ENCODE results near the gene SOAT2. TPM values are rescaled to one million over a fixed set of nuclear protein-coding genes. Genes with fewer than 3 reads are reported as not detected.

Gene SOAT2
- total RNA-seq, 4 donors from 2014 or later = 0.82 TPM; not detected in 3

DNA sequence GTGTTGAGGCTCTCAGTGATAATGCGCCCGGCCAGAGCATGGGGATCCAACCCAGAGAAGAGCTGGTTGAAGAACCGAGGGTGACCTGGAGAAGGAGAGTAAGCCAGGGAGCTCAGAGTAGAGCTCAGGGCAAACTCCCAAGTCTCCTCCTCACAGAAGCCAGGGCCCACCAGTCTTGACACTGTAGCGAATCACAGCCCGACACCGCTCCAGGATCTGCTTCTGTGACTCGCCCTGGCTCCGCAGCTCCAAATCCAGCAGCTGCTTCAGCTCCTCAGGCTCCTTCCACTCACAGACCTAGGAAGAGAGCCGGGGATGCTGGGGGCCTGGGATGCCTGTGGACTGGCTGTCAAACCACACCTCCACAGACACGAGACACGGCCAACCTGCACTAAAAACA lies 69.1 kb downstream of the SOAT2 start:
- Histone ChIP-seq H3K27ac (peak overlapping the region in 1 of 2 donors; percentile 43), H3K9me3 (no peaks in the 10 kb centered on the region), H3K4me1 (no peaks in the 10 kb centered on the region), H3K27me3 (no peaks in the 10 kb centered on the region), H3K4me3 (no peak overlapping the region), H3K36me3 (no peaks in the 10 kb centered on the region)
- DNase-seq = peak; percentile 51 to 63
- intact Hi-C loops (cut with DNase I; ENCODE audit: low total_unique reads) = no loop called here
- TF ChIP-seq, protein P1, sequence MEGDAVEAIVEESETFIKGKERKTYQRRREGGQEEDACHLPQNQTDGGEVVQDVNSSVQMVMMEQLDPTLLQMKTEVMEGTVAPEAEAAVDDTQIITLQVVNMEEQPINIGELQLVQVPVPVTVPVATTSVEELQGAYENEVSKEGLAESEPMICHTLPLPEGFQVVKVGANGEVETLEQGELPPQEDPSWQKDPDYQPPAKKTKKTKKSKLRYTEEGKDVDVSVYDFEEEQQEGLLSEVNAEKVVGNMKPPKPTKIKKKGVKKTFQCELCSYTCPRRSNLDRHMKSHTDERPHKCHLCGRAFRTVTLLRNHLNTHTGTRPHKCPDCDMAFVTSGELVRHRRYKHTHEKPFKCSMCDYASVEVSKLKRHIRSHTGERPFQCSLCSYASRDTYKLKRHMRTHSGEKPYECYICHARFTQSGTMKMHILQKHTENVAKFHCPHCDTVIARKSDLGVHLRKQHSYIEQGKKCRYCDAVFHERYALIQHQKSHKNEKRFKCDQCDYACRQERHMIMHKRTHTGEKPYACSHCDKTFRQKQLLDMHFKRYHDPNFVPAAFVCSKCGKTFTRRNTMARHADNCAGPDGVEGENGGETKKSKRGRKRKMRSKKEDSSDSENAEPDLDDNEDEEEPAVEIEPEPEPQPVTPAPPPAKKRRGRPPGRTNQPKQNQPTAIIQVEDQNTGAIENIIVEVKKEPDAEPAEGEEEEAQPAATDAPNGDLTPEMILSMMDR (IDR thresholded peaks at IDR 0.05) = no peak
- TF ChIP-seq POLR2A (IDR thresholded peaks at IDR 0.05) = no peak

DNA sequence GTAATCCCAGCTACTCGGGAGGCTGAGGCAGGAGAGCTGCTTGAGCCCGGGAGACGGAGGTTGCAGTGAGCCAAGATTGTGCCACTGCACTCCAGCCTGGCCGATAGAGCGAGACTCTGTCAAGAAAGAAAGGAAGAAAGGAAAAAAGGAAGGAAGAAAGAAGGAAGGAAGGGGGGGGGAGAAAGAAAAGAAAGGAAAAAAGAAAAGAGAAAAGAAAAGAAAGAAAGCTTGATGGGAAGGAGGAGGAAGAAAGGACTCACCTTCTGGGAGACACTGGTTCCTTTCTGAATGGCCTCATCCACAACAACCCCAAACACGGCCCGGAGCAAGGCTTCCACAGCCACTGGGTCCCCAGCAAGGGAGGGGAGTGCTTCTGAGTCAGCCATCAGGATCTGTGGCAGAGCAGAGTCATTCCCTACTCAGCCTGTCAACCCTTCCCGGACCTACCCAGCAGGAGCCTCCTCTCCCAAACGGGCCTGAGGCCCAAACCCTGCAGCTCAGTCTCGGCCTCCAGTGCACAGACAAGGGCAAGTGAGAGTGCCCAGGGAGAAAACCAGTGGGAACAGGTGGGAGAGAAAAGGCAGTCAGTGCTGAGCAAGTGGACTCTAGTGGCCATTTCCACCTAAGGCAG lies 69.9 kb downstream of the SOAT2 start:
- TF ChIP-seq POLR2A (IDR thresholded peaks at IDR 0.05) = no peak
- TF ChIP-seq, protein P1 (IDR thresholded peaks at IDR 0.05) = no peak
- Histone ChIP-seq H3K9me3 (no peaks in the 10 kb centered on the region), H3K27ac (no peak overlapping the region), H3K36me3 (no peaks in the 10 kb centered on the region), H3K27me3 (no peaks in the 10 kb centered on the region), H3K4me3 (no peak overlapping the region), H3K4me1 (no peaks in the 10 kb centered on the region)
- peak in 1 of 2 donors; percentile 10 for DNase-seq
- intact Hi-C loops (cut with DNase I; ENCODE audit: low total_unique reads) = no loop called here

Small RNA genes within 50 kb of the gene (microRNA-seq; reads per million reads assigned to microRNA genes)
- gene MIR6757 (ENCODE audit: borderline microRNAs expressed, borderline replicate concordance) = not detected

Small RNA genes within 50 kb of the gene (small RNA-seq; reads per million reads assigned to genes)
- gene HIGD1AP1 (not detected), gene MIR6757 (not detected), gene RNU6-333P (not detected)

Other genes starting within 250 kb of the SOAT2 start
- 10 to 100 TPM in 3 of 4 donors, 1 to 10 TPM in 1; 9.1 to 46.2 (median 36.5) TPM for gene KRT8, start 198.4 kb upstream of the SOAT2 start, total RNA-seq
- gene KRT18, start 154.4 kb upstream of the SOAT2 start, total RNA-seq = 10 to 100 TPM in 3 of 4 donors, 1 to 10 TPM in 1; 2.6 to 69.2 (median 17.8) TPM
- gene EIF4B, start 97.0 kb upstream of the SOAT2 start, total RNA-seq = 1,000 to 10,000 TPM in 1 of 4 donors, 100 to 1,000 TPM in 3; 388 to 1,076 (median 585) TPM
- 100 to 1,000 TPM in 2 of 4 donors, 10 to 100 TPM in 2; 64.0 to 394 (median 112) TPM for gene TNS2, start 53.4 kb upstream of the SOAT2 start, total RNA-seq
- 10 to 100 TPM; 15.9 to 75.5 (median 28.9) TPM for gene SPRYD3, start 24.1 kb upstream of the SOAT2 start, total RNA-seq
- gene IGFBP6, start 5.8 kb upstream of the SOAT2 start, total RNA-seq = 100 to 1,000 TPM in 3 of 4 donors, 10 to 100 TPM in 1; 48.7 to 762 (median 252) TPM
- 10 to 100 TPM in 2 of 4 donors, 1 to 10 TPM in 2; 7.7 to 55.5 (median 25.9) TPM for gene ZNF740, start 77.2 kb downstream of the SOAT2 start, total RNA-seq
- gene CSAD, start 77.4 kb downstream of the SOAT2 start, total RNA-seq = 10 to 100 TPM in 3 of 4 donors, 1 to 10 TPM in 1; 4.1 to 67.6 (median 42.6) TPM
- 1 to 10 TPM in 3 of 4 donors, not detected in 1; 2.0 to 3.8 (median 2.4) TPM for gene ITGB7, start 103.8 kb downstream of the SOAT2 start, total RNA-seq
- 10 to 100 TPM in 2 of 4 donors, 1 to 10 TPM in 2; 2.6 to 65.6 (median 28.9) TPM for gene RARG, start 128.7 kb downstream of the SOAT2 start, total RNA-seq
- 1 to 10 TPM in 1 of 4 donors, under 1 TPM in 1, not detected in 2; 0.12 to 4.5 TPM for gene ESPL1, start 164.8 kb downstream of the SOAT2 start, total RNA-seq
- gene PFDN5, start 192.1 kb downstream of the SOAT2 start, total RNA-seq = 1,000 to 10,000 TPM in 2 of 4 donors, 100 to 1,000 TPM in 2; 347 to 1,573 (median 972) TPM
- 10 to 100 TPM; 10.2 to 59.3 (median 33.9) TPM for gene MYG1, start 196.2 kb downstream of the SOAT2 start, total RNA-seq
- 10 to 100 TPM; 12.3 to 52.2 (median 46.9) TPM for gene AAAS, start 218.1 kb downstream of the SOAT2 start, total RNA-seq
- gene SP7, start 232.9 kb downstream of the SOAT2 start, total RNA-seq = under 1 TPM in 2 of 4 donors, not detected in 2; 0.34 to 0.62 TPM

Data from uterus (tissue), 4 donors.